Keratinocyte (primary cell): Measurements from ENCODE around the gene CLDND1. TPM values are rescaled to one million over a fixed set of nuclear protein-coding genes. Genes with fewer than 3 reads are reported as not detected.

Source experiments
- DNase-seq: peaks from one replicate; pipeline ENCODE4 v3.0.0-alpha.2; 2011; ENCODE audit warnings: low read depth, missing footprints, low spot score
- FAIRE-seq: peaks from 2 replicates; lab custom pipeline; 2011; peaks lifted over from hg19 to GRCh38; lab: Jason Lieb, UNC
- H2AFZ ChIP-seq: 2 replicates; pipeline ENCODE4 v1.6.0; 2012; ENCODE audit warnings: low read length, control low read depth, inconsistent platforms; ENCODE audit not compliant: control insufficient read depth
- H3K27ac ChIP-seq: 2 replicates; pipeline ENCODE4 v1.5.1; 2011; ENCODE audit warnings: low read length; ENCODE audit not compliant: control insufficient read depth, insufficient read depth
- H3K27me3 ChIP-seq: 3 replicates; pipeline ENCODE4 v1.6.0; 2011; ENCODE audit warnings: low read length; ENCODE audit not compliant: control insufficient read depth, insufficient read depth; ENCODE audit errors: extremely low read depth
- H3K36me3 ChIP-seq, 2 experiments: 2 replicates in 1 of 2; 3 replicates in 1 of 2; pipeline ENCODE4 v1.5.1; 2011; ENCODE audit warnings: low read length in 2 of 2, mild to moderate bottlenecking in 1 of 2; ENCODE audit not compliant: control insufficient read depth in 2 of 2, insufficient read depth in 2 of 2; ENCODE audit errors: extremely low read depth in 1 of 2
- H3K4me1 ChIP-seq: 3 replicates; pipeline ENCODE4 v1.5.1; 2011; ENCODE audit warnings: low read length; ENCODE audit not compliant: control insufficient read depth, insufficient read depth; ENCODE audit errors: extremely low read depth
- H3K4me2 ChIP-seq: 3 replicates; pipeline ENCODE4 v1.6.0; 2011; ENCODE audit warnings: low read depth, low read length; ENCODE audit not compliant: control insufficient read depth, insufficient read depth; ENCODE audit errors: extremely low read depth
- H3K4me3 ChIP-seq, 3 experiments: fragments of 200-600 bp in 1 of 3; sonication (generic) in 1 of 3; 2 replicates in 2 of 3; 3 replicates in 1 of 3; pipeline ENCODE4 v1.5.1; 2011 to 2016; ENCODE audit warnings: low read length in 3 of 3, mild to moderate bottlenecking in 3 of 3, control low read depth in 2 of 3, inconsistent platforms in 1 of 3, low read depth in 1 of 3, mixed read lengths in 1 of 3, mixed run types in 1 of 3, moderate library complexity in 1 of 3; ENCODE audit not compliant: control insufficient read depth in 2 of 3, insufficient read depth in 2 of 3; ENCODE audit errors: extremely low read depth in 1 of 3
- H3K79me2 ChIP-seq: 2 replicates; pipeline ENCODE4 v1.6.0; 2012; ENCODE audit warnings: low read length; ENCODE audit not compliant: control insufficient read depth, insufficient read depth
- H3K9ac ChIP-seq: 3 replicates; pipeline ENCODE4 v1.6.0; 2011; ENCODE audit warnings: low read length; ENCODE audit not compliant: control insufficient read depth, insufficient read depth; ENCODE audit errors: extremely low read depth
- H3K9me1 ChIP-seq: 3 replicates; pipeline ENCODE4 v1.6.0; 2011; ENCODE audit warnings: low read length; ENCODE audit not compliant: control insufficient read depth, insufficient read depth; ENCODE audit errors: extremely low read depth
- H3K9me3 ChIP-seq: 2 replicates; pipeline ENCODE4 v1.5.1; 2012; ENCODE audit warnings: low read depth, low read length; ENCODE audit not compliant: control insufficient read depth
- H4K20me1 ChIP-seq: 3 replicates; pipeline ENCODE4 v1.6.0; 2011; ENCODE audit warnings: low read length; ENCODE audit not compliant: control insufficient read depth, insufficient read depth; ENCODE audit errors: extremely low read depth
- CTCF ChIP-seq, 3 experiments: IDR thresholded peaks in 1 of 3; conservative IDR thresholded peaks in 1 of 3; optimal IDR thresholded peaks in 1 of 3; 2 replicates in 2 of 3; 3 replicates in 1 of 3; pipeline versions ENCODE3 to v1.5.1; 2011; ENCODE audit warnings: low read length in 3 of 3, mild to moderate bottlenecking in 3 of 3, moderate library complexity in 2 of 3, control low read depth in 1 of 3, inconsistent platforms in 1 of 3; ENCODE audit not compliant: insufficient read depth in 2 of 3; ENCODE audit errors: extremely low read depth in 1 of 3
- EZH2 ChIP-seq: IDR thresholded peaks from one replicate; pipeline ENCODE4 v1.6.1; 2012; ENCODE audit warnings: inconsistent platforms, mild to moderate bottlenecking, low read length, moderate library complexity
- dilution Hi-C: fragments of 300-500 bp; cut with MboI; formaldehyde crosslinking; loops from one replicate; pipeline ENCODE4 v1.7.0; 2020; ENCODE audit warnings: low sequenced_read_pairs; ENCODE audit not compliant: extremely low pct_ligation_motif_present
- polyA plus RNA-seq, 5 experiments: library from polyadenylated mRNA; depleted of rRNA in 3 of 5; stranded (reverse) in 3 of 5; stranded (forward) in 1 of 5; unstranded in 1 of 5; fragments of >200 nt; gene quantifications; 1 replicate in 1 of 5; 2 replicates in 3 of 5; 3 replicates in 1 of 5; pipeline versions ENCODE4 v1.2.1 to v1.2.3, GENCODE V29; 2011 to 2012; ENCODE audit warnings: missing spikeins in 2 of 5, low read depth in 1 of 5, low replicate concordance in 1 of 5

CLDND1 gene
- polyA plus RNA-seq, 1 donor (not counting 4 experiments of a cell fraction or from before 2014, with no cell fraction given): 137 TPM

GRCh38 chr3:98521897-98522543 is 682 bp downstream of the CLDND1 start:
- FAIRE-seq: peak; percentile 92
- dilution Hi-C loops: no loop called here
- Histone ChIP-seq H3K4me1 (peaks cover 11% of the 10 kb centered on the region), H3K4me2 (peak overlapping the region; percentile 90), H3K4me3 (peak overlapping the region; percentile 90 to 96 (median 93)), H3K9me1 (no peaks in the 10 kb centered on the region), H3K27me3 (no peaks in the 10 kb centered on the region), H4K20me1 (no peaks in the 10 kb centered on the region), H3K9me3 (no peaks in the 10 kb centered on the region), H3K27ac (peak overlapping the region; percentile 90), H2AFZ (peak overlapping the region; percentile 32), H3K9ac (peak overlapping the region; percentile 94), H3K36me3 (peaks cover 4 to 14% of the 10 kb centered on the region in 2 experiments), H3K79me2 (peaks cover 36% of the 10 kb centered on the region)
- DNase-seq: no peak
- no peak for TF ChIP-seq EZH2
- TF ChIP-seq CTCF (optimal IDR thresholded peaks at IDR 0.05 in 1 of 3, IDR thresholded peaks at IDR 0.05 in 1 of 3, conservative IDR thresholded peaks at IDR 0.05 in 1 of 3; ENCODE audit: extremely low read depth in 1 of 3, insufficient read depth in 2 of 3, low read length in 3 of 3): no peak

- peaks cover 38% of the 10 kb centered on the region for H3K79me2 ChIP-seq
- no peak overlapping the region for H3K4me3 ChIP-seq
- no peak overlapping the region for H3K9ac ChIP-seq
- dilution Hi-C loops: no loop called here
- H3K9me1 ChIP-seq: no peaks in the 10 kb centered on the region
- TF ChIP-seq CTCF (optimal IDR thresholded peaks at IDR 0.05 in 1 of 3, IDR thresholded peaks at IDR 0.05 in 1 of 3, conservative IDR thresholded peaks at IDR 0.05 in 1 of 3; ENCODE audit: extremely low read depth in 1 of 3, insufficient read depth in 2 of 3, low read length in 3 of 3) (no peak), EZH2 (no peak)
- FAIRE-seq (no peak), DNase-seq (no peak)
- no peak overlapping the region for H3K4me2 ChIP-seq
- no peaks in the 10 kb centered on the region for H3K9me3 ChIP-seq
- H3K36me3 ChIP-seq: peaks cover 9 to 21% of the 10 kb centered on the region in 2 experiments
- H3K4me1 ChIP-seq: peaks cover 11% of the 10 kb centered on the region
- H2AFZ ChIP-seq: no peak overlapping the region
- H3K27me3 ChIP-seq: no peaks in the 10 kb centered on the region
- no peak overlapping the region for H3K27ac ChIP-seq
- no peaks in the 10 kb centered on the region for H4K20me1 ChIP-seq
Measured at GRCh38 chr3:98519351-98519750, 3.4 kb downstream of the CLDND1 start.
